Activated T-cell treated with anti-CD3 and anti-CD28 coated beads for 1 hour (primary cell): Measurements from ENCODE around the gene TNP2.
A peak's percentile ranks its signal among the peaks of the same experiment; 100 is the strongest.

Experiments used
- DNase-seq: peaks from one replicate; pipeline ENCODE4 v3.0.0-alpha.2; 2020; ENCODE audit warnings: low read depth

Gene TNP2

GRCh38 chr16:11255737-11256660, 13.1 kb downstream of the TNP2 start, which contains the start of gene SOCS1:
TSS of gene SOCS1 (minus strand) at chr16:11256204. CDS start at chr16:11255478, 726 bp downstream.
- peak; percentile 85 for DNase-seq

- peak; percentile 44 for DNase-seq
Observed at GRCh38 chr16:11254913-11255736, 14.0 kb downstream of the TNP2 start.

- no peak for DNase-seq
Observed at GRCh38 chr16:11253995-11254912, 14.9 kb downstream of the TNP2 start.

- no peak for DNase-seq
Observed at GRCh38 chr16:11253009-11253994, 15.8 kb downstream of the TNP2 start.

- DNase-seq, result no peak
Observed at GRCh38 chr16:11252482-11252931, 16.6 kb downstream of the TNP2 start.

- peak; percentile 75 for DNase-seq
Observed at GRCh38 chr16:11251525-11252481, 17.3 kb downstream of the TNP2 start.

- no peak for DNase-seq
Observed at GRCh38 chr16:11250786-11251524, 18.2 kb downstream of the TNP2 start.

- DNase-seq, result no peak
Observed at GRCh38 chr16:11250091-11250785, 18.9 kb downstream of the TNP2 start.

- no peak for DNase-seq
Observed at GRCh38 chr16:11249233-11250061, 19.7 kb downstream of the TNP2 start.

GRCh38 chr16:11248133-11248532, 21.0 kb downstream of the TNP2 start:
- DNase-seq, result no peak

- DNase-seq, result no peak
Observed at GRCh38 chr16:11245988-11246387, 23.1 kb downstream of the TNP2 start.

GRCh38 chr16:11245222-11245737, 23.8 kb downstream of the TNP2 start:
- no peak for DNase-seq

- DNase-seq, result no peak
Observed at GRCh38 chr16:11242658-11243057, 26.5 kb downstream of the TNP2 start.

- DNase-seq, result no peak
Observed at GRCh38 chr16:11241480-11242204, 27.5 kb downstream of the TNP2 start.

GRCh38 chr16:11240636-11241473, 28.3 kb downstream of the TNP2 start:
- DNase-seq, result no peak
